SHP77 (cell line): ENCODE results near the gene PCNA.
"Not testable (repeated sequence)": the region's sequence is repeated elsewhere in the genome, so short reads cannot be mapped to it uniquely, and the experiment has no call there.

Source experiments
- DNase-seq, 2 experiments: peaks; one replicate each; lab custom pipeline; 2025; lab: John Stamatoyannopoulos, UW

PCNA gene

DNA sequence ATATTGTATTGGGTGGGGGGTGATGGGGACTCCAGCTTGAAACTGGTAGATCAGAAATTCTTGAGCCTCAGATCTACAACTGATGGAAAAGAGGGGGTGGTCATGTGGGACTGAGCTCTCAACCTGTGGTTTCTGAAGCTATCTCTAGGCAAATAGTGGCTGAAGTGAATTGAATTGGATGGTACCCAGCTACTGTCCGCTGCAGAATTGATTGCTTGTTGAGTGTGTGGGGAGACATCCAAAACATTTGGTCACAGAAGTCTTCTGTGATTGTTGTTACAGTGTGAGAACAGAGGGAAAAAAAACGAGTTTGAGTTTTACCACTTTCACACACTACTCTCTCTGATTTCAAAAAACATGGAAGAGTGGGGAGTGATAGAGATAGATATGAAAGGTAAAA, 21.9 kb upstream of the PCNA start:
- DNase-seq, result no peak

GRCh38 chr20:5140195-5140594, 20.4 kb upstream of the PCNA start:
- DNase-seq, result no peak

DNA sequence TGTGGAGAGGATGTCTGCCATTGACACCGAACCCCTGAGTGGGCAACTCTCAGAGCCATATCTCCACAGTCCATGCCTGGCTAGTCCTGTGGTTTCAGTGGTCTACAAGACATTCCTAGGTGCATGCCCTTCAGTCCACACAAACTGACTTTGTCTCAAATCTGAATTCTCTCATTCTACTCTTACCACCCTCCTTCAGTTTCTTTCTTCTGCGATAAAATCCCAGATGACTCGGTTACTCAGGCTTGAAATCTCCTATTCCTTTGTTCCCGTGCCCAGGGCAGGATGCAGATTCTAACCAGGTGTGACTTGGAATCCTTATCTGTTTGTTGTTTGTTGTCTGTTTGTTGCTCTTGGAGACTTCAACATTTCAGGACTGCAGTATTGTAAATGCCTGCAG, 16.3 kb upstream of the PCNA start:
- DNase-seq, result no peak

GRCh38 chr20:5135363-5136012, 15.7 kb upstream of the PCNA start:
- DNase-seq, result no peak

DNA sequence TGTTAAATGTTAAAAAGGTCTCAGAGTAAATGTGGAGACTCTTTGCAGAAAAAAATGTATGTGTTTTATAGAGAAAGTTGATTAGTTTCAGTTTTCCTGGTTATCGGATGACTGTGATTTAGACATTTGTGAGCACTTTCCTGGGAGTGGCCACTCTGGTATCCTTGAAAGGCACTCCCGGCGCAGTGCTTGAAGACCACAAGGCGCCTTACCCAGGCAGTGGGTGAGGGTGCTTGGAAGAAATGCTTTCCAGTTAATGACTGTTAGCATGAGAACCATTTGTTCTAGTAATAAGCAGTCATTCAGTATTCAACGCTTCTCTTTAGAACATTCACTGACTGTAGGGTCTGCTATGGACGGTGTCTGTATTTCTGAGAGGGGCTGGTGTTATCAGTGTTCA, 14.2 kb upstream of the PCNA start:
- DNase-seq, result no peak

DNA sequence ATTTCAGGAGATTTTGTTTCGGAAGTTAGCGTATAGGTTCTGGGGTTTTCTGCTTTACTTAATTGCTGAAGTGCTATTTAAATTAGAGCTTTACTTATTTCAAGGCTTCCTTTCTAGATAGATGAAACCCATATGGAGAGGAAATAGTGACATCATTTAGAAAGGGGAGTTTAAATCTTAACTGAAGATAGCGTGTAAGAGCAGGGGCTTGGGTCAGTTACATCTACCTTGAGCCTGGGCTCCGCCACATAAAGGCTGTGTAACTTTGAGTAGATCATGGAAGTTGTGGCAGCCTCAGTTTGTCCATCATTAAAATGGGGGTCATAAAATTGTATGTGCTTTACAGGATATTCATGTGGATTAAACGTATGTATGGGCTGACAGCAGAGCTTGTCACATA, 11.7 kb upstream of the PCNA start:
- DNase-seq, result no peak

DNA sequence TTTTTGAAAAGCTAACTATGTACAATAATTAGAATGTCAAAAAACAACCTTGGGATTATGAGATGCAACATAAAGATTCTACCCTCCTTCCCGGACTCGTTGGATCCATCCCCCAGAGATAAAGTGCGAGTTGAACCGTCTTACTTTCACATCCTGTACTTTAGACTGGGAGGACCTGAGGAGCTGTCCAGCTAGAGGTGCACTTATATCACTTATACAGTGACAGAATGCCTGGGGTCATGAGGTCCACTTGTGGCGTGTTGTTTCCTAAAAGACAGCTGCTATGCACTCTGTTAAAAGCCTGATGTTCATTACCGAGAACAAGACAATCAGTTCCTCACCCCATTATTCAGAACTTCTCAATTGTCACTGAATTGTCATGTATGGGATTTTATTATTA, 9.1 kb upstream of the PCNA start:
- no peak for DNase-seq

- no peak for DNase-seq
These were observed 8.2 kb upstream of the PCNA start for GRCh38 chr20:5127859-5128424.

GRCh38 chr20:5127204-5127858, 7.6 kb upstream of the PCNA start:
- DNase-seq, result peak; percentile 61 to 68

DNA sequence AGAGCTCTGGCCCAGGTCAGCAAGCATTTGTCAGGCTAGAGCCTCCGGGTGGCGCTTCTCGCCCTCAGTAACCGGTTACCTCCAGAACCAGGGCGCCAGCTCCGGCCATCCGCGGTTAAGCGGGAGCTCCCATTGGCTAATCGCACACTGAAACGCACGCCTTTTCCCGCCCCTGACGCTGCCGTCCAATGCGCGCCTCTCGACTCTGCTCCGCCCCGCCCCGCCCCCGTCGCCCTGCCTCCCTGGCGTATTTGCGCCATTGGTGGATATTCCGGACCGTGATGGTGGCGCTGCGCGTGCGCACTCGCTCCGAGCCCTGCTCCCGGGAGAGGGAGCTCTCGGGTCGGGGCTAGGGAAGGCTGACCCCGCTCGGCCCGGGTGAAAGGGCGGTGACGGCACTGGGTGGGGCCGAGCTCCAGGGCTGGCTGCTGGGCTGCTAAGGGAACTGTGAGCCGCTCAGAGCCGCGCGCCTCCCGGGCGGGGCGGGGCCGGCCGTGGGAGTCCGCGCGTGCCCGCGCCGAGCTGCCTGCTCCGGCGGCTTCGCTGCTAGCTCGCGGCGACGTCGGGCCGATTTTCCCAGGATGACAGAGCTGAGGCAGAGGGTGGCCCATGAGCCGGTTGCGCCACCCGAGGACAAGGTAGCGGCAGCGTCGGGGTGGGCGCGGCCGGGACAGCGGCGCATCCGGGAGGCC, 6.9 kb upstream of the PCNA start, which contains the start of gene CDS2:
CDS2 (plus strand) TSS at position 497 of the 692 bp plus-strand sequence; CDS start at position 582, 85 bp downstream.
- DNase-seq, result peak; percentile 99

- no peak for DNase-seq
These were observed 3.1 kb upstream of the PCNA start for GRCh38 chr20:5122873-5123260.

GRCh38 chr20:5120185-5120476, 373 bp upstream of the PCNA start:
- no peak for DNase-seq

GRCh38 chr20:5119143-5119434, 669 bp downstream of the PCNA start:
- DNase-seq, result no peak

DNA sequence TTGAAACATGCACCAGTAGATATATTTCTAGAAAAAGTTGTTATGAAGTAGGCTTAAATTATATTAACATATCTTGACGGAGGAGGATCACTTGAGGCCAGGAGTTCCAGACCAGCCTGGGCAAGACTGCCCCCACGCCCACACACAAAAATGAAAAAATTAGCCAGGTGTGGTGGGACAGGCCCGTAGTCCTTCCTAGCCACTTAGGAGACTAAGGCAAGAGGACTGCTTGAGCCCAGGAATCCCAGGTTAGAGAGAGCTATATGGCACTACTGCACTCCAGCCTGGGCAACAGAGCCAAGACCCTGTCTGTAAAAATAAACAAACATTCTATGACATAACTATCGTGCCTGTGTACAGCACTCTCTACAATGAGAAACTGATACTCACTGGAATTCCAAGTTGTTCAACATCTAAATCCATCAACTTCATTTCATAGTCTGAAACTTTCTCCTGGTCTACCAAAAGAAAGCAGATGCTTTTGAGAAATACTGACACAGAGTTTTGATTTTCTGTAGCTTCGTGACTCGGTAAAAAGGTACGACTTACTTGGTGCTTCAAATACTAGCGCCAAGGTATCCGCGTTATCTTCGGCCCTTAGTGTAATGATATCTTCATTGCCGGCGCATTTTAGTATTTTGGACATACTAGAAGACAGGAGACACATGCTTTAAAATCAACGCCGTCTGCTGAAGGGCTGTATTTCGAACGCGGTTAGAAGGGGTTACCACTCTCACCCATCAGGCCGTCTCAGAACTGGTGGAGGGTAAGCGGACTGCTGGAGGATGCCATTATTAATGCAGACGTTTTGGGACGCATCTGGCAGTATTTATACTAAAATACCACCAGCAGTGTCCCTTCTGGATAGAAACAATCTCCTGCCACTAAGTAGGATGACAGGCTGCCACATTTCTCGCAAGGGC, 1.3 kb downstream of the PCNA start:
- no peak for DNase-seq

GRCh38 chr20:5116875-5117274, 2.9 kb downstream of the PCNA start:
- DNase-seq, result no peak

DNA sequence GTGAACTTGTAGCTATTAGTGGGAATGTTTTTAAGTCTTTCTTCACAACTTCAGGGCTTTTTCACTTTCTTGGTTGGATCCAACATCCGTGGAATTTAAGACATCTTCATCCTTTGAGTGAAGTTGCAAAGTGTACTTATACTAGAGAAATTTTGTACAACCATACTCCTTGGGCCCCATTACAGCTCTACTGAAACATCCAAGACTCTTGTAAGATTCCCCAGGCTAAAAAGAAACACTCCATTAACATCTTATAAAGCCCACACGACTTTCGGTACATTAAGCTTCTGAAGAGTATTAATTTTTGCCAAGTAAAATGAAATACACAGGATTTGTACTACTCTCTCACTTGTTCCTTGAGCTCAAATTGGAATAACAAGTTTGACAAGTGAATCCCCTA, 5.4 kb downstream of the PCNA start:
- DNase-seq, result no peak

GRCh38 chr20:5113615-5113986, 6.2 kb downstream of the PCNA start:
- DNase-seq, result no peak

DNA sequence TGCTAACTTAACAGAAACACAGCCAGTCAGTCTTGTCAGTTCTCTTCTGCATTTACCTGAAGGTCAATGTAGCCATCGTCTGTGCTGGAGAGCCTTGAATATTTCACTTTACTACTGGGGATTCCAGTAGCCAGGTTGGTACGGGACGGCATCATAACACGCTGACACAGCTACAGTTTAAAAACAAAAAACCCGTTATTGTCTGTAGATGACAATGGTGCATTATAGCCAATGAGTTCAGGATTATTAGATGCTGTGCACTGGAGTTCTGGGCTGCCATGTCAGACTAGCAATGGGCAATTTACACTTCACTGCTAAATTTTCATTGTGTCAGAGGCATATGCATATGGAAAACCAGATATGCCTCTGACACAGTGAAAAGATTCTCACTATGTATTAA, 10.5 kb downstream of the PCNA start:
- no peak for DNase-seq

- DNase-seq, result no peak
These were observed 15.3 kb downstream of the PCNA start for GRCh38 chr20:5104479-5104878.

- peak; percentile 52 to 54 for DNase-seq
These were observed 18.9 kb downstream of the PCNA start for GRCh38 chr20:5100684-5101347.

DNA sequence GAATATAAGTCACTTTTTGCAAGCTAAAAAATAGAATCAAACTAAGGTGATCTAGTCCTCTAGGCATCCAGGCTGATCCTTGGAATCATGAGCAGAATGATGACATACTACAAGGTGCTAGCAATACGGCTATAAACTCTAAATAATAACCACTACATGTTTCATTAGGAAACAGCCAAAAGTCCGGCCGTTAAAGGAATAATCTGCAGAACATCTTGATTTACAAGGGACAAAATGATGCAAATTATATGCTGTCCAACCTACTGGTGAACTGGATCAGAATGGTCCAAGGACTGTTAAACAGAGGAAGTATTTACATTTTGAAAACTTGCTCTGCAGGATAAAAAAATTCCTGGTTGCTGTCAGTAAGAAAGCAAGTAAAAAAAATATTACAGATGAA, 19.8 kb downstream of the PCNA start:
- DNase-seq, result not testable (repeated sequence)

DNA sequence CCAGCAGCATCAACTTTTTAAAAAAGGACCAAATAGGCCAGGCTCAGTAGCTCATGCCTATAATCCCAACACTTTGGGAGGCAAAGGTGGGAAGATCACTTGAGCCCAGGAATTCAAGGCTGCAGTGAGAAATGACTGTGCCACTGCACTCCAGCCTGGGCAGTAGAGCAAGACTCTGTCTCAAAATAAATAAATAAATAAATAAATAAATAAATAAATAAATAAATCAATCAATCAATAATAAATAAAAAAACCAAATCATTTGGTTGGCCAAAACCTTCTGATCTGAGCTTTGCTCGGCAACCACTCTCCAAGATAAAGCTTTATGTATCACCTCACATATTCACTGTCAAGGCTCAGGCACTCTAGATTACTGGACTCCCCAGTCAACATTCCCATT, 20.7 kb downstream of the PCNA start:
- DNase-seq, result not testable (repeated sequence)
